ENCODE measurements around the gene GKN1.

GKN1 gene

GRCh38 chr2:69011611-69012157 lies 37.2 kb downstream of the GKN1 start:
- no peak for DNase-seq

DNA sequence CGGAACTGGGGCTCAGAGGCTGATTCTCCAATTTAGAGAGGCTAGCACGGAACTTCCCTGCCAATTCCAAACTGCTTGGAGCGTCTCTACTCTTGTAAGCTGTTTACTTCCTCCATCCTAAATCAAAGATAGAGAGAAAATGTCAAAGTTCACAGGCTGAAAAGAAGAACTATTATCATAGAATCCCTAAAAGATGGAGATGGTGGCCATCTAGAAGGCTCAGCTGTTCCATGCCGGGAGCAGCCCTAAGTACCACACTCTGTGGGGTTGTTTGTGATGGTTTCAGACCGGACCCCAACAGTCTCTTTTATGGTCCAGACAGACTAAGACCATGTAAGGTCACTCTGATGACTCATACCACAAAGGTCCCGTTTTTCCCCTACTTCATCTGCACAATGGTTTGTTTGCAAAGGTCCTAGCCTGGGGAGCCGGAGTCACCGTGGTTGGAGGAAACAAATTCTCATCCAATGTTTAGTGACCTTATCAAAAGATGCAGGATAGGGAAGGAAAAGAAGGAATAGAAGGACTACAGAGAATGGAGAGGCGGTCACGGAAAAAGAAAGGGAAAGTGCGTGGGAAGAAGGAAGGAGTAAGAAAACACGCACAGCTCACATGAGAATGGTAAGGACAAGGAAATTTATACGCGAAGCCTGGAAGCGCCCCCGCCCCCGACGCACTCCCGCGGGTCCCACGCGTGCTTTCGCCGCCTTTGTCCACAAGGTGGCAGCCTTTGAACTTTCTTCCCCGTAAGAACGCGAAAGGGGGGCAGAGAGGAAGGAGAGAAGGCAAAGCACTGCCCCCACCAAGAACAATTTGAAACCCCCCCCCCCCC lies 38.1 kb downstream of the GKN1 start:
- DNase-seq = no peak

DNA sequence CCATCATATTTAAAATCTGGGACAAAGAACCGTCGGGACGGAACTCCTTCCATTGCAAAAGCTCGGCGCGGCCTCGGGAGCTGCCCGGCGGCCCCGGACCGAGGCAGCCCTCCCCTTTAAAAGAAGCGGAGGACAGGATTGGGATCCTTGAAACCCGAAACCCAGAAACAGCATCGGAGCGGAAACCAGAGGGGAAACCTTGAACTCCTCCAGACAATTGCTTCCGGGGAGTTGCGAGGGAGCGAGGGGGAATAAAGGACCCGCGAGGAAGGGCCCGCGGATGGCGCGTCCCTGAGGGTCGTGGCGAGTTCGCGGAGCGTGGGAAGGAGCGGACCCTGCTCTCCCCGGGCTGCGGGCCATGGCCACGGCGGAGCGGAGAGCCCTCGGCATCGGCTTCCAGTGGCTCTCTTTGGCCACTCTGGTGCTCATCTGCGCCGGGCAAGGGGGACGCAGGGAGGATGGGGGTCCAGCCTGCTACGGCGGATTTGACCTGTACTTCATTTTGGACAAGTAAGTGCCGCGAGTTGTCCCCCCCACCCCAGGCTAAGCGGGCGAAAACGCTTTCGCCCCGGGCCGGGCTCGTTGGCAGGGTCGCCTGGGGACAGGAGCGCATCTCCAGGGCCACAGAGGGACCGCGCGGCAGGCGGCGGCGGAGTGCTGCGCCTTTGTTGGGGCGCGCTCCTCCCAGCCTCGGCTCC lies 38.9 kb downstream of the GKN1 start, which contains the start of gene ANTXR1:
ANTXR1 (plus strand) TSS at position 38 of the 698 bp plus-strand sequence; CDS start at position 359, 321 bp downstream.
- DNase-seq = peak; percentile 48

- DNase-seq = no peak
Observed at GRCh38 chr2:69013840-69014821, 39.7 kb downstream of the GKN1 start.

DNA sequence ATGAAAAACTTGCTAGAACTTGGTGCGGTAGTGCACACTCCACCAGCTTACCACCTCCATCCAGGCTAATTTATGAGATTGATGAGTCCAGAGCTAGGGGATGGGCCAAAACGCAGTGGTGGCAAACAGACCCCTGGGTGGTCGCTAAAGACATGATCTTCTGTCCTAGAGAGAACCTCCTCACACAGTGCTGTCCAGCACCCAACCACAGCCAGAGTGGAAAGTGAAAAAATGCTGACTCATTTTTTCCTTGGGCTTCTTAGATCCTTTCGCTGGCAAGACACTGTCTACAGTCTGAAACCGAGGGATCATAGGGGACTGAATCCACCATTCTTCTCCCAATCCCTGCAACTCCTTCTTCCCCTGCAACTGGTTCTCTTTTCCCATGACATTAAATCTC lies 42.6 kb downstream of the GKN1 start:
- no peak for DNase-seq

DNA sequence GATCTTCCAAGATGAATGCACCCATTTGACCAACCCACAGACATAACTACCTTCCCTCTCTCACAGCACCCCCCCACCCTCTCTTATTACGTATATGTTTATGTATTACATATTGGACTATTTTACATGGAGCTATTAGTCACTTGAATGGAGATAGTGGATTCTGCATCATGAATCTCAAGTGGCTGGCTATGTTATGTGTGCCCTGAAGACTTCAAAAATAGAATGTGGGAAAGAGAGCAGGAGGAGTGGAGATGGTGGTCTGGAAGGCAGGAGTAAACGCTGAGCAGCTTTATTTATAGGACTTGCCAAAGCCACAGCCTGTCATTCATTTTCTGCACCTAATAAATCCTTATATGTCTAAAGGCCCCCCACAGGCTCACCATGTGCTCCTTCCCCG lies 43.4 kb downstream of the GKN1 start:
- no peak for DNase-seq

DNA sequence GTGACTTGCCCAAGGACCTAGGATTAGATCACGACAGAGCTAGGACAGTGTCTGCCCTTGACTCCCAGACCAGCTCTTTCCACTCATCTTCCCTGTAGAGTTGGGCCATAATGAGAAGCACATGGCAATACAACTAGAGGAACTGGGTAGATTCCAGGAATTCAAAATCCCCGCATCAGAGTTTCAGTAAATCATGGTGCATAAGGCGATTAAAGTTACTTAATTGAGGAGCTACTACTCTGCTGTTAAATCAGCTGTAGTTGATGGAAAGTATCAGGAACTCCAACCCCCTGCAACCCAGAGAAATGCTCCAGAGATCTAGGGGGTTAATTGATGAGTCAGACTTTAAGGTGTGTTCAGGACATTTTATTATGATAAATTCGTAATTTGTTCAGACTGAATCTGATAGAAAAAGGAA lies 44.3 kb downstream of the GKN1 start:
- DNase-seq = no peak

DNA sequence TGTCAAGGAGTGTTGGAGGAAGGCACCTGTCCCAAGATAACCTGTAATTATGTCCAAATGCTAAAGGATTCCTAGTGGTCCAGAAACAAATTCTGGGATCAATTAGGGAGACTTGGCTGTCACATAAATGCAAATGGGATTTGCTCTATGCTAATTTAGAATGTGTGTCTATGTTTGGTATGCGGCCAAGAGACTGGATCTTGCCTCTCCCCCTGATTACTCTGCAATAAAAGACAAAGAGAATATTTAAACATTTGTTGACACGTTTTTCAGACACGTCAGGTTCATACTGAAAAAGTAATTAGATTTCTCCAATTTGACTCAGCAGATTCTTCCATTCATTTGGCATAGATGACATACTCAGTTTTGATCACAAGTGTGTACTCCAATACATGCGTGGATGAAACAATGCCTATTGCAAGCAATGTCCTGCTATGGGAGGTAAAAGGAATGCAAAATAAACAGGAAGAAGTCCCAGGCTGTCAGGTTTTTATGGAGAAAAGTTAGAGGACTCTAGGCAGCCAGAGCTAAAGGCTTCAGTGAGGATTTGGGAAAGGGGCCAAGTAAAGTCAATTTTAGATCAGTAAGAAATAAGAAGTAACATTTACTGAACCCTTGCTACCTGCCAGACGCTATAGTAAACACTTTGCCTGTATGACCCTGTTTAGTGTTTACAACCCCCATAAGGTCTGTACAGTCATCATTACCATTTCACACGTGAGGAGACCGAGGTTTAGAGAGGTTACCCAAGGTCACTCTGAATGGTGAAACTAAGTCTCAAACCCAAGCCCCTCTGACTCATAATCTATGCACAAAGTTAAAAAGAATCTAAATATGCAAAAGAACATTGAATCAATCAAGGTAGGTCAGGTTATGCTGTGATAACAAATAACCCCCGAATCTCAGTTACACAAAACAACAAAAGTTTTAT lies 46.3 kb downstream of the GKN1 start:
- DNase-seq = no peak

- DNase-seq = no peak
Observed at GRCh38 chr2:69021727-69022126, 47.3 kb downstream of the GKN1 start.

DNA sequence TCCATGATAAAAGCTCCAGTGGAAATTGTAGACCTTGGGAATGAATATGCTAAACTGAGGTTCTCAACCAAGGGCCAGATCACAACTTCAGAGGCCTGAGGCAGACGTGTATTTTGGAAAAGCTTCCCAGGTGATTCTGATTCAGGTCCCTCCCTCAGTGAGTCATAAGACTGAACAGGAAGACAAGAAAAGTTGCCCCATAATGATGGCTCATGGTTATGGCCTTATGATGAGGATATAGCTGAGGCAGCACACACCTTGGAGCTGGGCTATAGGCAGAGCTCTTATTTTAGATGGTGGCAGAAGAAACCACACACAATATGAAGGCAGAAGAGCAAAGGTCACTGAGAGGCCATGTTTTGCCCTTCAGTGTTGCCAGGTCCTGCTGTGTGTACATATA lies 48.1 kb downstream of the GKN1 start:
- no peak for DNase-seq

- no peak for DNase-seq
Observed at GRCh38 chr2:69023236-69023635, 48.8 kb downstream of the GKN1 start.

GRCh38 chr2:69026026-69026425 lies 51.6 kb downstream of the GKN1 start:
- no peak for DNase-seq

DNA sequence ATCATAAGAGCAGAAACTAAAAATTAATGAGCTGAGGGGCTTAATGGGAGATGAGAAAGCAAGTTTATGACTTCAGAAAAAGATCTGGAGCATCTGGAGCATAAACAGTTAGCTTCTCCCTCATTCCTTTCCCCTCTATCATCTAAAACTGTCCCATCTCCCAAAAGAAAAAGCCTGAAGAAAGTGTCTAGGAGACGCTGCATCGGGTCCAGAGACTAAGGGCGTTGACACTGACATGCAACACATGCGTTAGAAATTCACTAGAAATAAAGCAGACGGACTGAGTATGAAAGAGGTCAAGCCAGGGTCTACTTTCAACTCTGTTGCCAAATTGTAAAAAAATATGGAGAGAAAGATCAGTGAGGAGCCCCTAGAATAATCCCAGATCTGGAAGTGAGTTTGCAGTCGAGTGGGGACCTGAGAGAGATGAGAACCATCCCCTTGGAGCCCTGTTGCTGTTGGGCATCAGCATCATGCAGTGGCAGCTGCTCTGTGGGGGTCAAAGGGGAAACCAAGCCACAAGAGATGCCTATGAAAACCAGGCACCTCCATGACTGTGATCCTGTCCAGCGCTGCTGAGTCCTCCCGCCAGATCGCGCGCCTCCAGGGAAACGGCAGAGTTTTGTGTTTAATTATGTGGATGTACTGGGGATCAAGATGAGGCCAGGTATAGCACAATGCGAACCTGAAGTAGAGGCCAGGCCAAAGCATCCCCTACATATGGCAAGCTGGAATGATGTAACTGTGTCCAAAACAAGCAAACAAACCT lies 52.4 kb downstream of the GKN1 start:
- no peak for DNase-seq

Data from DMS153 (cell line).